GM21786 (cell line): ENCODE data around the gene POLR2L.

Source experiments
- ATAC-seq: cut with Tn5 transposase; IDR thresholded peaks from one replicate; pipeline ENCODE4 v1.9.1; 2021; ENCODE audit not compliant: unreplicated experiment

POLR2L gene

GRCh38 chr11:828506-829175, 13.7 kb downstream of the POLR2L start:
- no peak for ATAC-seq

- ATAC-seq, result no peak
Observed at GRCh38 chr11:827897-828192, 14.5 kb downstream of the POLR2L start, which contains the start of gene CRACR2B. Gene CRACR2B, plus strand, starts transcription at chr11:827919. Its CDS starts 689 bp downstream, at chr11:828608.

- ATAC-seq, result no peak
Observed at GRCh38 chr11:827146-827896, 15.0 kb downstream of the POLR2L start.

- ATAC-seq, result no peak
Observed at GRCh38 chr11:826836-827145, 15.5 kb downstream of the POLR2L start.

- ATAC-seq, result no peak
Observed at GRCh38 chr11:826227-826621, 16.1 kb downstream of the POLR2L start.

- no peak for ATAC-seq
Observed at GRCh38 chr11:825366-826226, 16.7 kb downstream of the POLR2L start.

- no peak for ATAC-seq
Observed at GRCh38 chr11:824942-825341, 17.4 kb downstream of the POLR2L start.

- no peak for ATAC-seq
Observed at GRCh38 chr11:824292-824880, 17.9 kb downstream of the POLR2L start.

- ATAC-seq, result no peak
Observed at GRCh38 chr11:823441-824291, 18.7 kb downstream of the POLR2L start.

GRCh38 chr11:821512-822371, 20.6 kb downstream of the POLR2L start:
- ATAC-seq, result no peak

- no peak for ATAC-seq
Observed at GRCh38 chr11:820655-821511, 21.4 kb downstream of the POLR2L start.

- ATAC-seq, result peak; percentile 69
Observed at GRCh38 chr11:819943-820649, 22.2 kb downstream of the POLR2L start.

- ATAC-seq, result peak; percentile 56
Observed at GRCh38 chr11:819129-819931, 23.0 kb downstream of the POLR2L start.

GRCh38 chr11:818396-819128, 23.8 kb downstream of the POLR2L start, which contains the start of gene PNPLA2:
Gene PNPLA2, plus strand, starts transcription at chr11:818914. Its CDS starts 805 bp downstream, at chr11:819719.
- ATAC-seq, result no peak

GRCh38 chr11:816433-816779, 25.9 kb downstream of the POLR2L start:
- no peak for ATAC-seq

- no peak for ATAC-seq
Observed at GRCh38 chr11:815675-816432, 26.5 kb downstream of the POLR2L start.
